Measurements from ENCODE around the gene NLRP3.

Gene NLRP3

GRCh38 chr1:247456914-247457639, 41.1 kb downstream of the NLRP3 start:
- H2AK5ac ChIP-seq (ENCODE audit: low read length) = no peak overlapping the region
- WGBS (ENCODE audit: extremely low coverage, insufficient coverage, low lambda C conversion rate) = no CpG with 5 or more reads among the region's 16 CpGs

GRCh38 chr1:247459507-247459906, 43.5 kb downstream of the NLRP3 start:
- Histone ChIP-seq H4K5ac (ENCODE audit: low read length) (no peak overlapping the region), H3K79me1 (ENCODE audit: low read length) (no peaks in the 10 kb centered on the region)
- no peak for DNase-seq

More at GRCh38 chr1:247456914-247457639, 41.1 kb downstream of the NLRP3 start:
- no peak overlapping the region for H2BK120ac ChIP-seq (ENCODE audit: low read depth, low read length)
- H4K5ac ChIP-seq (ENCODE audit: low read length) = no peak overlapping the region
- no peak overlapping the region for H2BK5ac ChIP-seq (ENCODE audit: low read length)
- no peak overlapping the region for H4K8ac ChIP-seq (ENCODE audit: low read depth, low read length)
- H3K4me3 ChIP-seq (ENCODE audit: low read length) = no peak overlapping the region
- no peaks in the 10 kb centered on the region for H3K79me2 ChIP-seq (ENCODE audit: control insufficient read depth, insufficient read depth, low read length)
- H2BK15ac ChIP-seq (replicated peaks; ENCODE audit: low read depth) = no peak overlapping the region
- no peaks in the 10 kb centered on the region for H3K27me3 ChIP-seq (ENCODE audit: insufficient read depth, low read length, poor library complexity)
- H3K4ac ChIP-seq (ENCODE audit: low read depth, low read length) = no peak overlapping the region
- no peak overlapping the region for H3K23ac ChIP-seq (ENCODE audit: low read length)
- H3K79me1 ChIP-seq (ENCODE audit: low read length) = no peaks in the 10 kb centered on the region
- no peak overlapping the region for H3K4me2 ChIP-seq (ENCODE audit: low read length)
- H3K27ac ChIP-seq (ENCODE audit: low read depth, low read length) = no peak overlapping the region
- H3K9ac ChIP-seq (ENCODE audit: low read length) = no peak overlapping the region
- DNase-seq = no peak
- no peaks in the 10 kb centered on the region for H3K36me3 ChIP-seq (ENCODE audit: control insufficient read depth, insufficient read depth, low read length)
- no peak overlapping the region for H3K18ac ChIP-seq (ENCODE audit: low read length)
- H3K56ac ChIP-seq (ENCODE audit: low read length) = no peak overlapping the region
- H3K4me1 ChIP-seq (ENCODE audit: control insufficient read depth, low read depth, low read length) = no peaks in the 10 kb centered on the region

GRCh38 chr1:247465796-247466195, 49.8 kb downstream of the NLRP3 start:
- WGBS (ENCODE audit: extremely low coverage, insufficient coverage, low lambda C conversion rate) = no CpG with 5 or more reads among the region's 6 CpGs
- DNase-seq = no peak
- no peaks in the 10 kb centered on the region for H3K36me3 ChIP-seq (ENCODE audit: control insufficient read depth, insufficient read depth, low read length)

More at GRCh38 chr1:247459507-247459906, 43.5 kb downstream of the NLRP3 start:
- Histone ChIP-seq H3K36me3 (ENCODE audit: control insufficient read depth, insufficient read depth, low read length) (no peaks in the 10 kb centered on the region), H3K79me2 (ENCODE audit: control insufficient read depth, insufficient read depth, low read length) (no peaks in the 10 kb centered on the region), H3K4me2 (ENCODE audit: low read length) (no peak overlapping the region), H2BK5ac (ENCODE audit: low read length) (no peak overlapping the region), H2BK15ac (replicated peaks; ENCODE audit: low read depth) (no peak overlapping the region), H3K4me1 (ENCODE audit: control insufficient read depth, low read depth, low read length) (no peaks in the 10 kb centered on the region), H2AK5ac (ENCODE audit: low read length) (no peak overlapping the region), H3K4me3 (ENCODE audit: low read length) (no peak overlapping the region), H3K27ac (ENCODE audit: low read depth, low read length) (no peak overlapping the region), H2BK120ac (ENCODE audit: low read depth, low read length) (no peak overlapping the region), H3K18ac (ENCODE audit: low read length) (no peak overlapping the region), H3K9ac (ENCODE audit: low read length) (no peak overlapping the region), H3K4ac (ENCODE audit: low read depth, low read length) (no peak overlapping the region), H3K27me3 (ENCODE audit: insufficient read depth, low read length, poor library complexity) (no peaks in the 10 kb centered on the region), H3K23ac (ENCODE audit: low read length) (no peak overlapping the region), H4K8ac (ENCODE audit: low read depth, low read length) (no peak overlapping the region), H3K56ac (ENCODE audit: low read length) (no peak overlapping the region)
- WGBS (ENCODE audit: extremely low coverage, insufficient coverage, low lambda C conversion rate) = no CpG with 5 or more reads among the region's 7 CpGs

GRCh38 chr1:247467129-247467528, 51.2 kb downstream of the NLRP3 start:
- Histone ChIP-seq H3K27me3 (ENCODE audit: insufficient read depth, low read length, poor library complexity) (no peaks in the 10 kb centered on the region), H3K4me2 (ENCODE audit: low read length) (no peak overlapping the region), H3K4me3 (ENCODE audit: low read length) (no peak overlapping the region), H4K5ac (ENCODE audit: low read length) (no peak overlapping the region), H3K4me1 (ENCODE audit: control insufficient read depth, low read depth, low read length) (no peaks in the 10 kb centered on the region), H3K18ac (ENCODE audit: low read length) (no peak overlapping the region), H4K8ac (ENCODE audit: low read depth, low read length) (no peak overlapping the region), H2BK120ac (ENCODE audit: low read depth, low read length) (no peak overlapping the region), H3K79me1 (ENCODE audit: low read length) (no peaks in the 10 kb centered on the region), H3K79me2 (ENCODE audit: control insufficient read depth, insufficient read depth, low read length) (no peaks in the 10 kb centered on the region), H2BK5ac (ENCODE audit: low read length) (no peak overlapping the region), H3K4ac (ENCODE audit: low read depth, low read length) (no peak overlapping the region), H3K36me3 (ENCODE audit: control insufficient read depth, insufficient read depth, low read length) (no peaks in the 10 kb centered on the region), H3K27ac (ENCODE audit: low read depth, low read length) (no peak overlapping the region), H2BK15ac (replicated peaks; ENCODE audit: low read depth) (no peak overlapping the region), H3K9ac (ENCODE audit: low read length) (no peak overlapping the region), H2AK5ac (ENCODE audit: low read length) (no peak overlapping the region), H3K56ac (ENCODE audit: low read length) (no peak overlapping the region), H3K23ac (ENCODE audit: low read length) (no peak overlapping the region)
- no CpG with 5 or more reads among the region's 2 CpGs for WGBS (ENCODE audit: extremely low coverage, insufficient coverage, low lambda C conversion rate)
- no peak for DNase-seq

More at GRCh38 chr1:247465796-247466195, 49.8 kb downstream of the NLRP3 start:
- no peak overlapping the region for H2AK5ac ChIP-seq (ENCODE audit: low read length)
- peak overlapping the region; percentile 56 for H4K8ac ChIP-seq (ENCODE audit: low read depth, low read length)
- no peaks in the 10 kb centered on the region for H3K79me1 ChIP-seq (ENCODE audit: low read length)
- H3K79me2 ChIP-seq (ENCODE audit: control insufficient read depth, insufficient read depth, low read length) = no peaks in the 10 kb centered on the region
- no peak overlapping the region for H3K56ac ChIP-seq (ENCODE audit: low read length)
- no peak overlapping the region for H3K27ac ChIP-seq (ENCODE audit: low read depth, low read length)
- no peak overlapping the region for H3K23ac ChIP-seq (ENCODE audit: low read length)
- no peak overlapping the region for H2BK5ac ChIP-seq (ENCODE audit: low read length)
- H4K5ac ChIP-seq (ENCODE audit: low read length) = no peak overlapping the region
- no peaks in the 10 kb centered on the region for H3K4me1 ChIP-seq (ENCODE audit: control insufficient read depth, low read depth, low read length)
- H3K4ac ChIP-seq (ENCODE audit: low read depth, low read length) = no peak overlapping the region
- no peak overlapping the region for H3K9ac ChIP-seq (ENCODE audit: low read length)
- H3K18ac ChIP-seq (ENCODE audit: low read length) = no peak overlapping the region
- H3K4me3 ChIP-seq (ENCODE audit: low read length) = no peak overlapping the region
- H3K4me2 ChIP-seq (ENCODE audit: low read length) = no peak overlapping the region
- H2BK120ac ChIP-seq (ENCODE audit: low read depth, low read length) = no peak overlapping the region
- H3K27me3 ChIP-seq (ENCODE audit: insufficient read depth, low read length, poor library complexity) = no peaks in the 10 kb centered on the region
- H2BK15ac ChIP-seq (replicated peaks; ENCODE audit: low read depth) = no peak overlapping the region

- no peak overlapping the region for H4K5ac ChIP-seq (ENCODE audit: low read length)
- no CpG with 5 or more reads among the region's 5 CpGs for WGBS (ENCODE audit: extremely low coverage, insufficient coverage, low lambda C conversion rate)
- no peak overlapping the region for H3K27ac ChIP-seq (ENCODE audit: low read depth, low read length)
- no peak overlapping the region for H3K4me3 ChIP-seq (ENCODE audit: low read length)
- no peak overlapping the region for H2AK5ac ChIP-seq (ENCODE audit: low read length)
- no peak for DNase-seq
- H3K18ac ChIP-seq (ENCODE audit: low read length) = no peak overlapping the region
- H3K27me3 ChIP-seq (ENCODE audit: insufficient read depth, low read length, poor library complexity) = no peaks in the 10 kb centered on the region
- no peak overlapping the region for H2BK5ac ChIP-seq (ENCODE audit: low read length)
- H2BK120ac ChIP-seq (ENCODE audit: low read depth, low read length) = no peak overlapping the region
- no peak overlapping the region for H3K9ac ChIP-seq (ENCODE audit: low read length)
- no peaks in the 10 kb centered on the region for H3K4me1 ChIP-seq (ENCODE audit: control insufficient read depth, low read depth, low read length)
- no peak overlapping the region for H3K4me2 ChIP-seq (ENCODE audit: low read length)
- no peak overlapping the region for H4K8ac ChIP-seq (ENCODE audit: low read depth, low read length)
- no peaks in the 10 kb centered on the region for H3K79me1 ChIP-seq (ENCODE audit: low read length)
- H3K4ac ChIP-seq (ENCODE audit: low read depth, low read length) = no peak overlapping the region
- H2BK15ac ChIP-seq (replicated peaks; ENCODE audit: low read depth) = no peak overlapping the region
- no peaks in the 10 kb centered on the region for H3K79me2 ChIP-seq (ENCODE audit: control insufficient read depth, insufficient read depth, low read length)
- H3K56ac ChIP-seq (ENCODE audit: low read length) = no peak overlapping the region
- no peak overlapping the region for H3K23ac ChIP-seq (ENCODE audit: low read length)
- H3K36me3 ChIP-seq (ENCODE audit: control insufficient read depth, insufficient read depth, low read length) = no peaks in the 10 kb centered on the region
Measured at GRCh38 chr1:247468481-247469140, 52.6 kb downstream of the NLRP3 start.

Measured in mesendoderm (in vitro differentiated cells).